GM21737 (cell line): Measurements from ENCODE around the gene MED15.
"Not testable (repeated sequence)": the region's sequence is repeated elsewhere in the genome, so short reads cannot be mapped to it uniquely, and the experiment has no call there.

ENCODE experiments used
- ATAC-seq: cut with Tn5 transposase; IDR thresholded peaks from one replicate; pipeline ENCODE4 v1.9.1; 2021; ENCODE audit warnings: mild to moderate bottlenecking, moderate library complexity; ENCODE audit not compliant: unreplicated experiment

The MED15 gene

GRCh38 chr22:20483771-20484170 lies 23.6 kb upstream of the MED15 start:
- ATAC-seq, result no peak

- ATAC-seq, result no peak
Measured at GRCh38 chr22:20484948-20485683, 22.3 kb upstream of the MED15 start.

DNA sequence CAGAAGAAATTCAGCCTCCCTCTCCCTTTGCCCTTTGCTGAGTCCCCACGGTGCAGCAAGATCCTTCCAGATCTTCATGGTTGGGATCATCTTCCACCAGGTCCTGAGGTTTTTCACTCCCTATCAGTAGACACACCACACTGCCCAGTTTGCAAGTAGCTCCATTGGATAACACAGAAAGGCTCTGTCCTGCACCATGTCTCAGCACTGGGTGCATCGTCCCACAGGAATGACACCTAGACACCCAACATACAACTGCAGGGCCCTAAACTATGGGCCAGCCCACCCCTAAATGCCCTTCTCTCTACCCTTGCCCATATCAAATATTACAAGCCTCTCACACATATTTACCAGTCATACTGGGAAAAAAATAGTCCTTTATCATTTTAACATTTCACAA lies 21.2 kb upstream of the MED15 start:
- ATAC-seq, result no peak

DNA sequence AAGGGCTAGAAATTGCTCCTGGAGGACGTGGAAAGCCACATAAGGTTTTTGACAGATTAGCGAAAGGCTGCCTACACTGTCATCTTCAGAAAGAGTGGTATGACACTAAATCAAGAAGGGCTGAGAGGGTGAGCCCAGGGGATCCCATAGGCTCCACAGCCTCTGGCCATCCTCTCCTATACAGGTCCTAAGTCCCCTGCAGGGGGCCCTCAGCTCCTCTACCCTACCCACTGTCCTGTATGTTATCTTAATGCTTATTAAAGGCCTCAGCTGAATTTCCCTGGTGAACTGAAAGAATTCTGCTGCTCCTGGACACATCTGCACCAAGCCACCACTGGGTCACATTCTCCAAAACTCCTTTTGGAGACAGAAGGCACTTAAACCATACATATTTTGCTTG lies 19.7 kb upstream of the MED15 start:
- no peak for ATAC-seq

DNA sequence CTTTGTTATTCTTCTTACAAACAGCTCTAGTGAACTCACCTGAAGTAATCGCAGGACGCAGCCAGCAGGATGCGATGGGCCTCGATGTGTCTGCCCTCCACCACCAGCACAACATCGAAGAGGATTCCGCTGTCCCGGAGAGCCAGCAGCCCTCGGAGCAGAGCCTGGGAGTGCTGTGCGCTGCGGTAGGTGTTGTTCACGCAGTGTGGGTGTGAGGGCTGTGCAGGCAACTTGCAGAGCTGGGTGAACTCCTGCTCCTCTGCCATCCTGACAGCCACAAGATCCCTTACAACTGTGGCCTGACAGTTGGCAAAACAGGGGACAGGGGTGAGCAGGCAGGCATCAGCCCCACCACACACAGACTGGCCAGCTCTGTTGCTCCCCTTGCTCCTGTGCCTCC lies 18.5 kb upstream of the MED15 start:
- ATAC-seq, result no peak

DNA sequence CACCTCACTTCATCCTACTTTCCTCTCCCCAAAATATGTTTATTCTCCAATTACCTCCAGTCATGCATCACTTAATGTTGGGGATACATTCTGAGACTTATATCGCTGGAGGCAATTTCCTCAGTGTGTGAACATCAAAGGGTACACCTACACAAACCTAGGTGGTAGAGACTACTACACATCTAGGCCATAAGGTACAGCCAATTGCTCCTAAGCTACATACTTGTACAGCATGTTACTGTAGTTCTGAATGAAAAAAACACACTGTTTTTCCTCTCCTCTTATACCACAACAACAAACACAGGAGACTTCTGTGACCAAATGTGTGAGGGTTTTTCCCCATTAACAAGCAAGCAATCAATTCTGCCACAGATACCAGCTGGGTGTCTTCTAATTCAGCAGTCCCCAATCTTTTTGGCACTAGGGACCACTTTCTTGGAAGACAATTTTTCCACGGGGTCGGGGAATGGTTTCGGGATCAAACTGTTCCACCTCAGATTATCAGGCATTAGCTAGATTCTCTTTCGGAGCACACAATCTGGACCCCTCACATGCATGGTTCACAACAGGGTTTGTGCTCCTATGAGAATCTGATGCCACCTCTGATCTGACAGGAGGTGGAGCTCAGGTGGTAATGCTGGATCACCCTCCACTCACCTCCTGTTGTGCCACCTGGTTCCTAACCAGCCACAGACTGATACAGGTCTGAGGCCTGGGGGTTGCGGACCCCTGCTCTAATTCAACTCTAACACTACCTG lies 17.0 kb upstream of the MED15 start:
- no peak for ATAC-seq

DNA sequence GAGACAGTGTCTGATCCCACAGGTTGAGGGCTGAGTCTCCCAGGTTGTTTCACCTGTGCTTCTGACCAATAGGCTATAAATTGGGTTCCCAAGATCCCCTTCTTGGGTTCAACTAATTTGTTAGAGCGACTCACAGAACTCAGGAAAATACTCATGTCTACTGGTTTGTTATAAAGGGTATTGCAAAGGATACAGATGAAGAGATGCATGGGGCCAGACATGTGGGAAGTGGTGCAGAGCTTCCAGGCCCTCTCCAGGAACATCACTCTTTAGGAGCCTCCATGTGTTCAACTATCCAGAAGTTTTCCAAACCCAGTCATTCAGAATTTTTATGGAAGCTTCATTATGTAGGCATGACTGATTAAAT lies 16.5 kb upstream of the MED15 start:
- no peak for ATAC-seq

GRCh38 chr22:20491346-20491745 lies 16.1 kb upstream of the MED15 start:
- no peak for ATAC-seq

- ATAC-seq, result peak; percentile 37
Measured at GRCh38 chr22:20494978-20495860, 12.2 kb upstream of the MED15 start, which contains the start of gene KLHL22. KLHL22 (minus strand) TSS chr22:20495795; CDS start chr22:20489211, 6,584 bp downstream.

DNA sequence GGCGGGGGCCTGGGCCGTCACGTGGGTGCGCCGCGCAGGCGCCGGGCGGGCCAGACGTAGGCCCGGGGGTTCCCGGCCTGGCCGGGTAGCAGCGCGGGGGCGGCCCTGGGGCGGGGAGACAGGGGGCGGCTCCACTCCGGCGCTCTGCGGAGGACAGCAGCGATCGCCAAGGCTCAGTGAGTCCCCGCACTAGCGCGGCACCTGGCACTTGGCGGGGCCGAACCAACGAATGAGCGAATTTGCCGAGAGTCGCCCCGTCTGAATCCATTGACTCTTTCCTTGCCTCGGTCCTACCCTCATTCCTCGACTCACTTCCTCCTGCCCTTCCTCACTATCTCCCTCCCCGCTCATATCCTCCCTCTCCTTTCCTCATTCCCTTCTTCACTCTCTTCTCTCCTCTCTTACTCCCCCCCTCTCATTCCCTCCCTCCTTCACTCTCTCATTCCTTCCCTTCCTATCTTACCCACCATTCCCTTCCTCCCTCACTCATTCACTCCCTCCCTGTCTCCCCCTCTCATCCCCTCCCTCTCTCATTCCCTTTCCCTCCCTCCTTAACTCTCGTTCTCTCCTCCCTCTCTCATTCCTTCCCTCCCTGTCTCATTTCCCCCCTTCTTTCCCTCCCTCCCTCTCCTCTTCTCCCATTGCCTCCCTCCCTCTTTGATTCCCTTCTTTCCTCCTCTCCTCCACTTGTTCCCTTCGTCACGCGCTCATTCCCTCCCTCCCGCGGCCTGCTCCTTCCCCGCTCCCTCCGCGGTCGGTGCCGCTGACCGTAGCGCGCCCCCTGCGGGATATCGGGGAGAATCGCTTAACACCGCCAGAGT lies 11.3 kb upstream of the MED15 start:
- peak; percentile 80 for ATAC-seq

GRCh38 chr22:20497426-20497825 lies 10.0 kb upstream of the MED15 start:
- ATAC-seq, result no peak

GRCh38 chr22:20498913-20499312 lies 8.5 kb upstream of the MED15 start:
- ATAC-seq, result no peak

- no peak for ATAC-seq
Measured at GRCh38 chr22:20499769-20500168, 7.6 kb upstream of the MED15 start.

- no peak for ATAC-seq
Measured at GRCh38 chr22:20503816-20504215, 3.6 kb upstream of the MED15 start.

GRCh38 chr22:20504293-20504922 lies 3.0 kb upstream of the MED15 start:
- not testable (repeated sequence) for ATAC-seq

DNA sequence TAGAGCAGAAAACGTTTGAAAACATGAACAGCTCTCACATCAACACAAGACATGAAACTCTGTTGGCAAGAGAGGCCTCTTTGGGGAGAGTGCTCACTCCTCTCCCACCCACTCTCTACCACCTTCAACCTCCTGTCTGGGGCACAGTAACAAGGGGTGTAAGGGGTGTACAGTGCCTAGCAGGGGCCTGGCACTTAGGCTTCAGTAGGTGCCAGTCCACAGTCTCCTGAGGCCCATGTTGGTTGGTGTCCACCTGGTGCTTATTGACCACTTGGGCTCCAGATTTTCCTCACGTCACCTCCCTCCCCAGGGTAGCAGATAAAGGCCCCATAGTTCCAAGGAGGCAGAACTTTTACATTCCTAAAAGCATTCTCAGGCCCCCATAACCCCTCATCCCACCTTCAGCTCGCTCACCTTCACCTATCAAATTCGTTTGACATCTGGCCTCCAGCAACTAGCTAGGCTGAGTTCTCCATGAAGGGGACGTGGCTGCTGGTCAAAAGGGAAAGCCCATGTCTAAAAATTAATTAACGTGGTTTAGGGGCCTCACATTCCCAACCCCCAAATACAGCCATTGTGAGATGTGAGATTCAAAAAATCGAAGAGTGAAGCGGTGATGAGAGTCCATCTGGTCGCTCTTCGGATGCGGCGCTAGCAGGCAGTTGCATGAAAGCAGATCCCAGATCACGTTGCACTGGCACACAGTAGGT lies 712 bp upstream of the MED15 start:
- no peak for ATAC-seq

DNA sequence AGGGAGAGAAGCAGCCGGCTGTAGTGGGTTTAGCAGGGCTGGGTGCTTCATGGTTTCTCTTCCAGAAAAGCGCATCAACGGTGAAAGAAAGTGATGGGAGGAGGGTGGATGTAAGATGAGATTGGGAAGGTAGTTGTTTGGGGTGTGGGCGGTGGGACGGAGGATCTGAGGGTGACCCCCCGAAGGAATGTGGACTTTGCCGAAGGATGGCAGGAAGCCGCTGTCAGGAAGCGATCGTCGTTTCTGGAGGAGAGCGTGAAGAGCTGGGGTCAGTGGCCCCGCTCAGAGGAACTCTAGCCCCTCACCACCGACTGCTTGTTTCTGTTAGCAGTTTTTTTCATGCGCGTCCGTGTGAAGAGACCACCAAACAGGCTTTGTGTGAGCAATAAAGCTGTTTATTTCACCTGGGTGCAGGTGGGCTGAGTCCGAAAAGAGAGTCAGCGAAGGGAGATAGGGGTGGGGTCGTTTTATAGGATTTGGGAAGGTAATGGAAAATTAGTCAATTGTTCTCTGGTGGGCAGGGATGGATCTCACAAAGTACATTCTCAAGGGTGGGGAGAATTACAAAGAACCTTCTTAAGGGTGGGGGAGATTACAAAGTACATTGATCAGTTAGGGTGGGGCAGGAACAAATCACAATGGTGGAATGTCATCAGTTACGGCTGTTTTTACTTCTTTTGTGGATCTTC lies 801 bp downstream of the MED15 start:
- peak; percentile 15 for ATAC-seq

- ATAC-seq, result no peak
Measured at GRCh38 chr22:20508815-20509271, 1.4 kb downstream of the MED15 start.
